SK-MEL-5 (cell line): ENCODE results near the gene UCK2. TPM values are rescaled to one million over a fixed set of nuclear protein-coding genes. Genes with fewer than 3 reads are reported as not detected.
"Not testable (repeated sequence)": the region's sequence is repeated elsewhere in the genome, so short reads cannot be mapped to it uniquely, and the experiment has no call there.

Experiments used
- DNase-seq: peaks from one replicate; pipeline ENCODE4 v3.0.0-alpha.2; 2016; ENCODE audit warnings: low read depth, low spot score
- in situ Hi-C: cut with HindIII; loops from 2 replicates; pipeline ENCODE4 v1.10.0; 2016; ENCODE audit warnings: low sequenced_read_pairs, high pct_unique_total_duplicates, low pct_unique_long_range_greater_than_20kb
- polyA plus RNA-seq, 2 experiments: library from polyadenylated mRNA; depleted of rRNA; stranded (reverse); fragments of >200 nt; gene quantifications; 2 replicates each; pipeline ENCODE4 v1.2.3, GENCODE V29; 2015
- total RNA-seq: library from RNA; depleted of rRNA; stranded (reverse); fragments of >200 nt; shearing (Covaris generic); gene quantifications from 2 replicates; pipeline ENCODE4 v1.2.3, GENCODE V29; 2014; rRNA removed

The UCK2 gene
- 76.0 and 90.3 TPM in 2 replicates for total RNA-seq
- polyA plus RNA-seq (2015; cell fraction: cytosol; rRNA removed): 85.9 and 94.3 TPM in 2 replicates
- polyA plus RNA-seq (2015; cell fraction: nucleus; rRNA removed): 36.4 and 45.8 TPM in 2 replicates

DNA sequence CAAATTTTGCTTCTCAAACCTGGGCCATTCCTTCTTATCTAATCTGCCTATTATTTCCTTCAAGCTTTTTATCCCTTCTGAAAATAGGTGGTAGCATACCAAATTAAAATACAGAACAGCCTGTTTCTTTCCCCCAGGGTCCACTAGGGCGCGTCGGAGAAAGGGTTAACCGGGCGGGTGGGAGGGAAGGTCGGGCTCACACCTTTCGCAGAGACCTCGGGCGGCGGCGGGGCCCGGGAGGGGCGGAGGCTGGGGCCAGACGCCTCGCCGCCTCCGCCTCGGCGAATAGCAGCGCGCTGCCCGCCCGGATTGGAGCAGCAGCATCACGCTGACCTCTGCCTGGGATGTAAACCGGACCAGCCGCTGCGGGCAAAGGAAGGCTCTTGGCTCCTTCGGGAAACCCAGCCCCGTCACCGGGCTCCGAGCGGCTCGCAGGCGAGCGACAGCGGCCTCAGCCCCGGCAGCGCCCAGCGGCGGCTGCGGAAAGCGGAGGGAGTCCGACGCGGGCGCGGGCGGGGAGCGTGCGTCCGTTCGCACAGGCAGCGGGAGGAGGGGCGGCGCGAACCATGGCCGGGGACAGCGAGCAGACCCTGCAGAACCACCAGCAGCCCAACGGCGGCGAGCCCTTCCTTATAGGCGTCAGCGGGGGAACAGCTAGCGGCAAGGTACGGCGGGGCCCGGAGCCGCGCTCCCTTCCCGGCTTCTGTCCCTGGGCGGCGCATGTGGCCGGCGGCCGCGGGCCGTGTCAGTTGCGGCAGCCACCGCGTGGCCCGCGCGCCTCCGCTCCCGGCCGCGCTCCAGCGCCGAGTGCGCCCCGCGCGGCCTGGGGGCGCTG, at the start of gene UCK2:
Gene UCK2, plus strand, starts transcription at position 347 of the 835 bp plus-strand sequence. Its CDS starts 220 bp downstream, at position 567.
- in situ Hi-C loops: no loop called here
- DNase-seq: peak; percentile 77

DNA sequence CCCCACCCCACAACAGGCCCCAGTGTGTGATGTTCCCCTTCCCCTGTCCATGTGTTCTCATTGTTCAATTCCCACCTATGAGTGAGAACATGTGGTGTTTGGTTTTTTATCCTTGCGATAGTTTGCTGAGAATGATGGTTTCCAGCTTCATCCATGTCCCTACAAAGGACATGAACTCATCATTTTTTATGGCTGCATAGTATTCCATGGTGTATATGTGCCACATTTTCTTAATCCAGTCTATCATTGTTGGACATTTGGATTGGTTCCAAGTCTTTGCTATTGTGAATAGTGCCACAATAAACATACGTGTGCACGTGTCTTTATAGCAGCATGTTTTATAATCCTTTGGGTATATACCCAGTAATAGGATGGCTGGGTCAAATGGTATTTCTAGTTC, 49.2 kb upstream of the UCK2 start:
- not testable (repeated sequence) for DNase-seq

DNA sequence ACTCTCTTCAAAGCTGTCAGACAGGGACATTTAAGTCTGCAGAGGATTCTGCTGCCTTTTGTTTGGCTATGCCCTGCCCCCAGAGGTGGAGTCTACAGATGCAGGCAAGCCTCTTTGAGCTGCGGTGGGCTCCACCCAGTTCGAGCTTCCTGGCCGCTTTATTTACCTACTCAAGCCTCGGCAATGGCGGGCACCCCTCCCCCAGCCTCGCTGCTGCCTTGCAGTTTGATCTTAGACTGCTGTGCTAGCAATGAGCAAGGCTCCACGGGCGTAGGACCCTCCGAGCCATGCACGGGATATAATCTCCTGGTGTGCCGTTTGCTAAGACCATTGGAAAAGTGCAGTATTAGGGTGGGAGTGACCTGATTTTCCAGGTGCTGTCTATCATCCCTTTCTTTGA, 43.9 kb upstream of the UCK2 start:
- in situ Hi-C loops, DNase-seq: not testable (repeated sequence)

More for the DNA sequence above, 49.2 kb upstream of the UCK2 start:
- in situ Hi-C loops: not testable (repeated sequence)

DNA sequence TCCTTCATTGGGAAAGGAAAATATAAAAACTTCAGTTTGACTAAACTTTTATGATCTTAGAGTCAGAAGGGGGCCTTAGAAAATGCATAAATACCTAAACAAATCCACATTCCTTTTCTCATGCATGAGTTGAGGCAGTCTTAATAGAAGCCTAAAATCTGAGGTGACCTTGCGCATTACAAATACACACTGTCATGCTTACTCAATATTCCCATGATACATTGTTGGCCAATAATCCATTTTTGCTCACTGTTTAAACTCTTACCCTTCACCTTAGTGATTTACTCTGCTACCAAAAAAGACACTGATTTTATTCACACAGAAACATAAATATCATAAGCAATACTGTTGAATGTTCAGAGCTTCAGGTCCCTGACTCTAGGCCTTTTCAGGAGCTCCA, 39.7 kb upstream of the UCK2 start:
- in situ Hi-C loops: no loop called here
- DNase-seq: no peak

DNA sequence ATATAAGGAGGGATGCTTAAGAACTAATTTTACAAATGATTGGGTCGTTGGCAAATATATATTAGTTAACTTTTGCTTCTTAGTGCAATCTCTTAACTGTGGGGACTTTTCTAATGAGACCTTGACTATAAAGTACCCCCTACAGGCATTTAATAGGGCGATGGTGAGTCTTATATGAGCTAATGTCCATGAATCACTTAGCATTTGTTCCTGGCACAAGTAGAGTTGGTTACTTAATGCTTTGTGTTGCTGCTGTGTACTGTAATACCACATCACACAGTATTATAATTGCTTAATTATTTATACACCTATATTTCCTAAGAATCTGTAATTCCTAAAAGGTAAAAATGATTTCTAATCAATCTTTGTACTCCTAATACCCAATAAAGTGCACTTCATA, 33.5 kb upstream of the UCK2 start:
- no peak for DNase-seq
- in situ Hi-C loops: no loop called here

DNA sequence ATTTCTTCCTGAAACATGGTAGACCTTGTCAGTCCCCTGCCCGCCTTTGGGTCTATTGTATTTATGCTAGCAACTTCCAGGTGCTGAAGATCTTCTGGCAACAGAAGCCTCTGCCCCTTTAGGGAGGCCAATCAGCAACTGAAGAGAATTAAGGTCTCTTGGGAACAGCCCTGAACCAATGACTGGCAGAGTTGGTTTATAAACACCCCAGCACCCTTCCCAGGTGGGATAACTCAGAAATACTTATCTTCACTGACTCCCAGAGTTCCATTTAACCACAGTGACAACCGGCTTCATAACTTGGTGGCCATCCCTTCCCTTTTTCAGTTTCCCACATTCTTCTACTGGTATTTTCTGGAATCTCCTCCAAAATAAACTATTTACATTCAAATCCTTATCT, 31.5 kb upstream of the UCK2 start:
- DNase-seq: no peak
- in situ Hi-C loops: no loop called here

DNA sequence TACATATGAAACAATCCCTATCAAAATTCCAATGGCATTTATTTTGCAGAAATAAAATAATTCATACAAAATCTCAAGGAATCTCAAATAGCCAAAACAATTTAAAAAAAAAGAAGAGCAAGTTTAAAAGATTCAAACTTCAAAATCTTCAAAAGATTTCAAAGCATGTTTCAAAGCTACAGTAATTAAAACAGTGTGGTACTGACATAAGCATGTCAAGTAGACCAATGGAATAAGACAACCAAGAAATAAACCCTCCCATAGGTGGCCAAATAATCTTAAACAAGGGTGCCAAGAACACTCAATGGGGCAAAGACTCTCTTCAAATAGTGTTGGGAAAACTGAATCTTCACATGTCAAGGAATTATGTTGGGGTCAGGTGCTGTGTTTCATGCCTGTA, 28.0 kb upstream of the UCK2 start:
- in situ Hi-C loops: no loop called here

DNA sequence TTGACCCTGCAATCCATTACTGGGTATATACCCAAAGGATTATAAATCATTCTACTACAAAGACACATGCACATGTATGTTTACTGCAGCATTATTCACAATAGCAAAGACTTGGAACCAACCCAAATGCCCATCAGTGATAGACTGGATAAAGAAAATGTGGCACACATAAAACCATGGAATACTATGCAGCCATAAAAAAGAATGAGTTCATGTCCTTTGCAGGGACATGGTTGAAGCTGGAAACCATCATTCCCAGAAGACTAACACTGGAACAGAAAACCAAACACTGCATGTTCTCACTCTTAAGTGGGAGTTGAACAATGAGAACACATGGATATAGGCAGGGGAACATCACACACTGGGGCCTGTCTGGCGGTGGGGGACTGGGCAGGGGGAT, 22.9 kb upstream of the UCK2 start:
- in situ Hi-C loops: not testable (repeated sequence)

More for the DNA sequence above, 28.0 kb upstream of the UCK2 start:
- DNase-seq: no peak

DNA sequence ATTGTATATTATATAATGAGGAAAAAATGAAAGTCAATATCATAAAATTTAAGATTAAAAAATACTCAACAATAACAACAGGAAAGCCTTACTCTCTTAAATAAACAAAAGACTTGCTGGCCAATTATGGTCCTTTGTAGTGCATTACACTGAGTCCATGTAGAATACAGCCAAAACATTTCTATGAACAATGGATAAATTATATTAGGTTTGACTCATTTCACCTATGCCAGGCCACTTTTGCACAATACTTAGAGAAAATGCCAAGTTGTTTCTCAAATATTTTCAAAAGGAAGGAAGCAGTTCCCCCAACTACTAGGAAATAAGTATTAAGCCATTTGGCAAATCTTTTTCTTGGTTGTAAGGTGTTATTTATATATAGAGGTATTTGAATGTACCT, 19.8 kb upstream of the UCK2 start:
- no peak for DNase-seq
- in situ Hi-C loops: no loop called here

More for the DNA sequence above, 22.9 kb upstream of the UCK2 start:
- not testable (repeated sequence) for DNase-seq

DNA sequence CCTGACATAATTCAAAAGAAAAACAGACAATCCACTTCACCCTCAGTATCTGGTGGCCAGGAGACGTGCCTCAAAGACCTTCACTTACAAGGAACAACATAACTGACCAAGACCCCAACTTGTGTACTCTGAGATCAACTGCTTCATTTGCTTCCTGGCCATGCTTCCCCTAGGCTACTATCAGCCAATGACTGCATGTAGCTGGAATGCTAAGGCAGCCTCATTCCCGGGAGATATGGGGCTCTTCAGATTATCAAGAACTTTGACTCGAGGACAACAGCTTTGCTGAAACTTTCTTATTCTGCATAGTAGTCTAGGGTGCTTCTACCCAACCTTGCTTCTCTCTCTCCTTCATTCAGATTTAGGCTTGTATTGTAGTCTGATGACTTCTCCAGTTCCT, 11.7 kb upstream of the UCK2 start:
- DNase-seq: no peak
- in situ Hi-C loops: no loop called here

DNA sequence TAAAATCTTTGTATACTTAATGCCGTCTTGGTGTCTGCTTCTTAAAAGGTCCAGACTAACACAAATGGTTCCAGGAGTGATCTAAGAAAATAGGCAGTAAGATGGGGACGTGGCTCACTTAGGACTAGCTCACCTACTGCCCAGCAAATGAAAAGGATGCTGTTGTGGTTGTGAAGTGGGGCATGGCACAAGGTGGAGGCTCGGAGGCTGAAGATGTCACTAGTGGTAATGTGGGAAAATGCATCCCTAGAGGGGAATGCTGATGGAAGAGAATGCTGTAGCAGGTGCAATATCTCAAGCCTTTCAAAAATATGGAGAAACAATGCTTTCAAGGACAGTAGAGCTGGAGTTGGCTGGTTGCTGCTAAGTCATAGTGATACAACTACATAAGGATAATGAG, 11.3 kb upstream of the UCK2 start:
- in situ Hi-C loops: no loop called here
- no peak for DNase-seq

DNA sequence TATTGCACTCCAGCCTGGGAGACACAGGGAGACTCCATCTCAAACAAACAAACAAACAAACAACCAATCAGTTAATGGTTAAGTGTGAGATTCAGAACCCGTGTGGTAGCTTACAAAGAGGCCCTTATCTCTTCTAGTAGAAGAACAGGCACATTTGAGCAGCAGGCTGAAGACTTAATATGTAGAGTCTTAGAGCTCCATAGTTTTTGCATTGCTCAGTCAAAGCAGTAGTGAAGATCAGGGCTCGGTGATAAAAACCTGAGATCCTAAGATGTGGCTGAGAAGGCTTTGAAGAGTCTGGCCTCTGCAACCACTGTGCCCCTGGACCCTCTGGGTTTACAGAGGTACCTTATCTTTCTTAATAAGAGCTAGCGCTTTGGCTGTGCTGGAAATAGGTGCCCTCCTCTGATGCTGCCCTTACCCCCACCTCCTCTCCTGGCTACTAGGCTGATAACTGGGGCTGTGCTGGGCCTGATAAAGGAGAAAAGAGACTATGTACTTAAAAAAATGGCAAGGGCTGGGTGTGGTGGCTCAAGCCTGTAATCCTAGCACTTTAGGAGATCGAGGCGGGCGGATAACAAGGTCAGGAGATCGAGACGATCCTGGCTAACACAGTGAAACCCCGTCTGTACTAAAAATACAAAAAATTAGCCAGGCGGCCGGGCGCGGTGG, 10.5 kb upstream of the UCK2 start:
- in situ Hi-C loops: no loop called here
- DNase-seq: no peak

DNA sequence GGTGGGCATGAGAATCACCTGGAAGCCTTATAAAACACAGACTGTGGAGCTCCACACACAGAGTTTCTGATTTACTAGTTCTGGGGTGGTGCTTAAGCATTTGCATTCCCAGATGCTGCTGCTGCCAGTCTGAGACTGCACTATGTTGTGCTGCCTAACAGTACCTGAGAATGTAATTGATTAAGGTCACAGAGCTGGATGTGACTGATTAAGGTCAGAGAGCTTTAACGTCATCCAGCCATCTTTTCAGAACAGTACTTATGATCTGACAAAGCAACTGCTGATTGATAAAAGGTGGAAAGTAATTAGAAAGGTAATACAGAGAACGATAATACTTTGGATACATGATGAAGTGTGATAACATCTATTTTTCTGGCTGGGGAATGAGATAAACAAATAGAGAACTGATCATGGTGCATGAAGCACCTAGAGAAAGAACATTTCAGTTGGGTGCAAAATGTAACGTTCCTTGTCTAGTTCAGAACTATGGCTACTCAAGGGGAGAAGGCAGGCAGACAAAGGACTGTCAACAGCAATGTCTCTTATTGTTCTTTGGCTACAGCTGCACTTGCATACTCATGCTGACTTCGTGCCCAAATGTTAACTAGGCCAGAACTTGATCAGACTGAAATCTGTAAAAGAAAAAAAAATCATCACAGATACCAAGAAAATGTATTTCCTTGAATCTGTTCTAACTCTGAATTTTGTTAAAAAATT, 3.7 kb upstream of the UCK2 start:
- in situ Hi-C loops: no loop called here

DNA sequence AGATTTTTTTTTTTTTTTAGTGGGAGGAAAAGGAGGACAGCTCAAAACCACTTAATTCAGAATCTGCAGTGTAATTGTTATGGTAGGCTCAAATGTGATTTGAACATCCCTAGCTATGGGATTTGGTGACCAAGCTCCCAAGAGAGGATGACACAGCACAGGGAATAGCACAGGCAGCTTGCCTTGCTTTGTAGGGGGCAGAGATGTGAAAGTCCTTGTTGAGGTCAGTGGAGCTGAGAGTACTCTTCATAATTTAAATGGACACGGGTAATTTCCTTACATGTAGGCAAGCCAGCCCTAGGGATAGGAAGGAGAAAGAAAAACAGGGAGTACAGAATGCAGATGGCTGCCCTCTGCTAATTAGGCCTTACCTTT, 3.2 kb upstream of the UCK2 start:
- DNase-seq: no peak
- in situ Hi-C loops: no loop called here

More for the DNA sequence above, 3.7 kb upstream of the UCK2 start:
- DNase-seq: no peak

DNA sequence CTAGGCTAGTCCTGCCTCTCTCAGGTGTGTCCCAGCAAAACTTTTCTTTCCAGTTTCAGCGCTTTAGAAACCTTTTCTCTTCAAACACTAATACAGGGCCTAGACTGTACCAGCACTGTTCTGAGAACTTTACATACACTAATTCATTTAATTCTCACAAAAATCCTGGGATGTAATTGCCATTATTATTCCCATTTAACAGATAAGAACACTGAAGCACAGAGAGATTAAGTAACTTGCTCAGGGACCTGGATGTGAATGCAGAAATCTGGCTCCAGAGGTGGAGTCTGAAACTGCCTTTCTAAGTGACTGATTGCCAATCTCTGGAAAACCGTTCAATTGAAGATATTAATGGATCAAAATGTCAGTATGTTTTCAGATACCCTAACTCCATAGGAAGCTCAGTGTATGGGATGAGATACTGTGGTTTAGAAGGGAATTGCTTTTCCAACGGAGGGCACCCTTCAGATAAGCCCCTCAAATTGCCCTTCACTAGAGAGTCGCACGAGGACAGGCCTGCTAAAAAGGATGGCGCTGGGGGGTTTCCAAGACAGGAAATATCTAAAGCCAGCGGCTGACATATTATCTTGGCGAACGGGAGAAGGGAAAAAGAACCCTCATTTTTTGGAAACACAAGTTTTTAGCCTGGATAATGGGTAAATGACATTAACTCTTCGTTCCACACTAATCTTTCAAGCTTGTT, 698 bp upstream of the UCK2 start:
- DNase-seq: no peak
- in situ Hi-C loops: no loop called here

DNA sequence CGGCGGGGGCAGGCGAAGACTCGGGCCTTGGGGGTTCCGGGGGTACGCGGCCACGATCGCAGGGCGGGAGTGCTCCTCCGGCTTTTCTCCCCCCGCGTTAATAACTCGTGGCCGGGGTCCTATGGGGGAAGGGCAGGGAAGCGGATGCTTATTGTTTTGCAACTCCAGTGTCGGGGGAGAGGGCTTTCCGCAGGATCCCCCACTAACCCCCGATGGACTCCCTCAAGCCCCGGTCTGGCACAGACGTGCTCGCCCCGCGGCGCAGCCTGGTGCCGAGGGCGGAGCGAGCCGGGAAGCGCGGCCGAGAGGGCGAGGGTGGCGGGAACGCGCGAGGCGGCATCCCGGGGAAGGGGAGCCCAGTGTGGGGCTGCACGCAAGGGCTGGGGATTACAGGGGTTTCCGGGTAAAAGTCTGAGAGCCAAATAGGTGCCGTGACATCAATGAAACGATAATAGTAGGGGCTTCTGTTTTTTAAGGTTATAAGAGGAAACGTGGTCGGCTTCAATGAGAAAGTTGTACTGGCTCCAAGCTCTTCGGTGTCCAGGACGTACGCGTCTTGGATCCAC, 772 bp downstream of the UCK2 start:
- in situ Hi-C loops: no loop called here
- peak; percentile 48 for DNase-seq

DNA sequence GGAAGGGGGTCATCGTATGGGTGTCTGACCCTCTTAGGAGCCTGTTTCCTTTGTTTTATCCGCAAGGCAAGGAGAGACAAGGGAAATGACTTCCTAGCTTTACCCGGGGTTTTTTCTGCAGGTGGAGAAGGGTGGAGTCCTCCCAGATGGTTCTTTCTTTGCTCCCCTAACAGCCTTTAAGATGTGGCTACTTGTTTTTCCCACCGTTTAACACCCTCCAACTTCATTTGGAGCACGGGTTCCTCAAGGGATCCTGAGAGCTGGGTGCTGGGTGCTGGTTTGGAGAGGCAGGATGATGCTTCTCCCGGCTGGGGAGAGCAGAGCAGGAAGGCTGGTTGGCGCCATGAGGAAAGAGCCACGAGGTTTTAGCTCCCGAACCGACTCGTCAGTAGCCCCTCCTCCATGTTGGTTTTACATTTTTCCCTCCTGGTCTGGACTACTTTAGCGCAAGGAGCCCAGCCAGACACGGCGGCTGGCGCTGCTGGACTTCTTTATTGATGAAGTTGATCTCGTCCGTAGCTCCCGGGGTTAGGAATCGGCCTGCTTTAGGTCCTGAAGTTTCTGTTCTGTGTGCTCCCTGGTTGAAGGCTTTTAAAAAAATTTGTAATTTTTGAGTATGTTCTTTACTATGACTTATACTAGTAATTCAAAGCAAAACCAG, 1.4 kb downstream of the UCK2 start:
- in situ Hi-C loops: no loop called here

More for the DNA sequence above, 1.4 kb downstream of the UCK2 start:
- DNase-seq: peak; percentile 83
